ENCODE results near the gene OR10J5. TPM values are rescaled to one million over a fixed set of nuclear protein-coding genes. Genes with fewer than 3 reads are reported as not detected.
"Not testable (repeated sequence)": the region's sequence is repeated elsewhere in the genome, so short reads cannot be mapped to it uniquely, and the experiment has no call there.

Gene OR10J5
- total RNA-seq, 1 experiment from 2014 or later: not detected

GRCh38 chr1:159501082-159501481 lies 34.7 kb downstream of the OR10J5 start:
- DNase-seq (ENCODE audit: low spot score): no peak
- H3K9me3 ChIP-seq (ENCODE audit: low read depth, low read length, poor library complexity, severe bottlenecking): no peaks in the 10 kb centered on the region
- CTCF ChIA-PET: no interaction called here

GRCh38 chr1:159494513-159495210 lies 41.1 kb downstream of the OR10J5 start:
- CTCF ChIA-PET: not testable (repeated sequence)

More at GRCh38 chr1:159501082-159501481, 34.7 kb downstream of the OR10J5 start:
- POLR2A ChIA-PET (ENCODE audit: low non-redundant PET): no interaction called here
- BruUV-seq (replicated peaks): no TSS peak
- no peak for TF ChIP-seq CTCF (conservative IDR thresholded peaks at IDR 0.05; ENCODE audit: low read depth, low read length)
- Histone ChIP-seq H3K4me1 (ENCODE audit: insufficient read depth, low read length, poor library complexity, severe bottlenecking) (no peaks in the 10 kb centered on the region), H3K27me3 (replicated peaks; ENCODE audit: insufficient read depth, low read depth, low read length, poor library complexity) (peaks cover 11% of the 10 kb centered on the region), H3K4me3 (ENCODE audit: low read depth, low read length, poor library complexity, severe bottlenecking) (no peak overlapping the region), H3K36me3 (ENCODE audit: insufficient read depth, low read length, poor library complexity, severe bottlenecking) (no peaks in the 10 kb centered on the region), H3K27ac (ENCODE audit: low read depth, low read length, poor library complexity, severe bottlenecking) (no peak overlapping the region)
- intact Hi-C loops (cut with micrococcal nuclease; ENCODE audit: unreplicated experiment): no loop called here

GRCh38 chr1:159493354-159493753 lies 42.5 kb downstream of the OR10J5 start:
- no peaks in the 10 kb centered on the region for H3K9me3 ChIP-seq (ENCODE audit: low read depth, low read length, poor library complexity, severe bottlenecking)
- no peak overlapping the region for H3K27ac ChIP-seq (ENCODE audit: low read depth, low read length, poor library complexity, severe bottlenecking)
- BruUV-seq (replicated peaks): no TSS peak
- ChIA-PET POLR2A (ENCODE audit: low non-redundant PET) (no interaction called here), CTCF (no interaction called here)
- intact Hi-C loops (cut with micrococcal nuclease; ENCODE audit: unreplicated experiment): no loop called here
- no peak overlapping the region for H3K4me3 ChIP-seq (ENCODE audit: low read depth, low read length, poor library complexity, severe bottlenecking)
- no peak for DNase-seq (ENCODE audit: low spot score)
- TF ChIP-seq CTCF (conservative IDR thresholded peaks at IDR 0.05; ENCODE audit: low read depth, low read length) (no peak), EZH2 (IDR thresholded peaks at IDR 0.05; ENCODE audit: borderline replicate concordance, low read depth, low read length, poor library complexity, severe bottlenecking) (no peak)
- no peaks in the 10 kb centered on the region for H3K36me3 ChIP-seq (ENCODE audit: insufficient read depth, low read length, poor library complexity, severe bottlenecking)
- no peaks in the 10 kb centered on the region for H3K27me3 ChIP-seq (replicated peaks; ENCODE audit: insufficient read depth, low read depth, low read length, poor library complexity)
- no peaks in the 10 kb centered on the region for H3K4me1 ChIP-seq (ENCODE audit: insufficient read depth, low read length, poor library complexity, severe bottlenecking)

More at GRCh38 chr1:159494513-159495210, 41.1 kb downstream of the OR10J5 start:
- POLR2A ChIA-PET (ENCODE audit: low non-redundant PET); H3K27me3 ChIP-seq (replicated peaks; ENCODE audit: insufficient read depth, low read depth, low read length, poor library complexity); H3K27ac ChIP-seq (ENCODE audit: low read depth, low read length, poor library complexity, severe bottlenecking); DNase-seq (ENCODE audit: low spot score); H3K36me3 ChIP-seq (ENCODE audit: insufficient read depth, low read length, poor library complexity, severe bottlenecking); BruUV-seq (replicated peaks); H3K4me1 ChIP-seq (ENCODE audit: insufficient read depth, low read length, poor library complexity, severe bottlenecking); intact Hi-C loops (cut with micrococcal nuclease; ENCODE audit: unreplicated experiment); H3K4me3 ChIP-seq (ENCODE audit: low read depth, low read length, poor library complexity, severe bottlenecking); H3K9me3 ChIP-seq (ENCODE audit: low read depth, low read length, poor library complexity, severe bottlenecking): not testable (repeated sequence)
